IMR-90 (cell line): ENCODE data around the gene DSCAML1. TPM values are rescaled to one million over a fixed set of nuclear protein-coding genes. Genes with fewer than 3 reads are reported as not detected.

ENCODE experiments used
- ATAC-seq: fragments of 200-7000 bp; cut with Tn5 transposase; 2 replicates; pipeline ENCODE4 v1.9.1; 2020; ENCODE audit warnings: low read depth, mild to moderate bottlenecking, moderate library complexity
- BruUV-seq: library from RNA; stranded (reverse); fragments of 400-500 nt; replicated peaks from 2 replicates; lab custom pipeline; 2021; lab: Mats Ljungman, UMichigan
- CTCF ChIA-PET: fragments of 300-600 bp; formaldehyde crosslinking; extraction: SDS; loops from one replicate; lab custom pipeline; 2021; ENCODE audit warnings: antibody characterized with exemption; lab: Yijun Ruan, JAX
- POLR2A ChIA-PET: fragments of 300-600 bp; sonication (Branson Sonifier 250); formaldehyde crosslinking; loops from one replicate; lab custom pipeline; 2022; ENCODE audit warnings: antibody characterized with exemption; ENCODE audit not compliant: unreplicated experiment; lab: Charles Lee
- DNase-seq: peaks from one replicate; pipeline ENCODE4 v3.0.0; 2013
- H2AFZ ChIP-seq: replicated peaks from 2 replicates; pipeline ENCODE3; 2013; ENCODE audit warnings: low read length, mild to moderate bottlenecking; ENCODE audit not compliant: poor library complexity
- H2AK5ac ChIP-seq: 2 replicates; pipeline ENCODE4 v1.6.1; 2013; ENCODE audit warnings: low read depth, low read length, inconsistent platforms
- H2AK9ac ChIP-seq: replicated peaks from 2 replicates; pipeline ENCODE3; 2013; ENCODE audit warnings: mild to moderate bottlenecking, low read depth, low read length, moderate library complexity; ENCODE audit not compliant: poor library complexity
- H2BK120ac ChIP-seq: 2 replicates; pipeline ENCODE4 v1.6.1; 2013; ENCODE audit warnings: low read depth, low read length, inconsistent platforms
- H2BK15ac ChIP-seq: 3 replicates; pipeline ENCODE4 v1.6.1; 2013; ENCODE audit warnings: low read depth, low read length, inconsistent platforms
- H2BK20ac ChIP-seq: 2 replicates; pipeline ENCODE4 v1.6.1; 2013; ENCODE audit warnings: low read depth, mild to moderate bottlenecking, inconsistent platforms, low read length, moderate library complexity
- H2BK5ac ChIP-seq: 2 replicates; pipeline ENCODE4 v1.6.1; 2013; ENCODE audit warnings: mild to moderate bottlenecking, low read depth, low read length, inconsistent platforms; ENCODE audit not compliant: poor library complexity, severe bottlenecking
- H3K14ac ChIP-seq: replicated peaks from 2 replicates; pipeline ENCODE4 v1.6.1; 2013; ENCODE audit warnings: low read depth, low read length, inconsistent platforms
- H3K18ac ChIP-seq: 2 replicates; pipeline ENCODE4 v1.6.1; 2013; ENCODE audit warnings: low read depth, low read length, control low read depth
- H3K23ac ChIP-seq: 2 replicates; pipeline ENCODE4 v1.6.1; 2013; ENCODE audit warnings: low read depth, low read length, inconsistent platforms
- H3K27ac ChIP-seq: 2 replicates; pipeline ENCODE4 v1.5.1; 2013; ENCODE audit warnings: mild to moderate bottlenecking, control low read depth, low read length; ENCODE audit not compliant: insufficient read depth
- H3K27me3 ChIP-seq: 2 replicates; pipeline ENCODE4 v1.6.1; 2013; ENCODE audit warnings: low read length; ENCODE audit not compliant: control insufficient read depth, insufficient read depth
- H3K36me3 ChIP-seq: 2 replicates; pipeline ENCODE4 v1.6.1; 2013; ENCODE audit warnings: low read length, mixed read lengths; ENCODE audit not compliant: control insufficient read depth, insufficient read depth
- H3K4ac ChIP-seq: 2 replicates; pipeline ENCODE4 v1.6.1; 2013; ENCODE audit warnings: low read depth, low read length, inconsistent platforms
- H3K4me1 ChIP-seq: 2 replicates; pipeline ENCODE4 v1.6.1; 2013; ENCODE audit warnings: low read length, mixed read lengths; ENCODE audit not compliant: control insufficient read depth, insufficient read depth
- H3K4me2 ChIP-seq: 2 replicates; pipeline ENCODE4 v1.6.1; 2013; ENCODE audit warnings: low read depth, mild to moderate bottlenecking, control low read depth, low read length, moderate library complexity
- H3K4me3 ChIP-seq: 2 replicates; pipeline ENCODE4 v1.5.1; 2013; ENCODE audit warnings: low read depth, mild to moderate bottlenecking, control low read depth, low read length, moderate library complexity; ENCODE audit not compliant: insufficient read depth
- H3K56ac ChIP-seq: 2 replicates; pipeline ENCODE4 v1.6.1; 2013; ENCODE audit warnings: low read length, inconsistent platforms; ENCODE audit not compliant: insufficient read depth; ENCODE audit errors: extremely low read depth
- H3K79me1 ChIP-seq, 2 experiments: 2 replicates each; pipeline ENCODE4 v1.6.1; 2013; ENCODE audit warnings: low read length in 2 of 2, inconsistent platforms in 1 of 2, low read depth in 1 of 2
- H3K9ac ChIP-seq: 2 replicates; pipeline ENCODE4 v1.6.1; 2013; ENCODE audit warnings: low read depth, low read length, control low read depth
- H3K9me1 ChIP-seq: 2 replicates; pipeline ENCODE4 v1.6.1; 2013; ENCODE audit warnings: low read length, inconsistent platforms; ENCODE audit not compliant: insufficient read depth
- H3K9me3 ChIP-seq: 2 replicates; pipeline ENCODE4 v1.6.1; 2013; ENCODE audit warnings: low read length; ENCODE audit not compliant: control insufficient read depth, insufficient read depth
- H4K20me1 ChIP-seq: 2 replicates; pipeline ENCODE4 v1.6.1; 2013; ENCODE audit warnings: low read length, inconsistent platforms; ENCODE audit not compliant: insufficient read depth
- H4K5ac ChIP-seq: 2 replicates; pipeline ENCODE4 v1.6.1; 2013; ENCODE audit warnings: mild to moderate bottlenecking, low read depth, low read length, control low read depth
- H4K8ac ChIP-seq, 2 experiments: 2 replicates each; pipeline ENCODE4 v1.6.1; 2013; ENCODE audit warnings: low read depth in 2 of 2, low read length in 2 of 2, control low read depth in 1 of 2, inconsistent platforms in 1 of 2
- H4K91ac ChIP-seq: 2 replicates; pipeline ENCODE4 v1.6.1; 2013; ENCODE audit warnings: low read depth, low read length, inconsistent platforms; ENCODE audit not compliant: insufficient read depth
- BHLHE40 ChIP-seq: fragments of 150-350 bp; IDR thresholded peaks from 2 replicates; pipeline ENCODE4 v1.6.1; 2016; ENCODE audit warnings: mild to moderate bottlenecking, low read depth, low read length
- CEBPB ChIP-seq: IDR thresholded peaks from 2 replicates; pipeline ENCODE4 v1.6.1; 2012; ENCODE audit warnings: low read depth, low read length, improper control_type of control experiment
- CHD1 ChIP-seq: IDR thresholded peaks from 2 replicates; pipeline ENCODE4 v1.6.1; 2012; ENCODE audit warnings: low read depth, low read length, improper control_type of control experiment
- ELK1 ChIP-seq: fragments of 150-350 bp; IDR thresholded peaks from 2 replicates; pipeline ENCODE4 v1.6.1; 2016; ENCODE audit warnings: low read depth, mild to moderate bottlenecking, low read length, moderate library complexity, borderline replicate concordance
- FOS ChIP-seq: fragments of 150-350 bp; IDR thresholded peaks from 2 replicates; pipeline ENCODE4 v1.6.1; 2016; ENCODE audit warnings: low read depth, low read length
- MAFK ChIP-seq: IDR thresholded peaks from 2 replicates; pipeline ENCODE4 v1.6.1; 2012; ENCODE audit warnings: low read depth, low read length, improper control_type of control experiment
- MAZ ChIP-seq: IDR thresholded peaks from 2 replicates; pipeline ENCODE4 v1.6.1; 2012; ENCODE audit warnings: low read depth, mild to moderate bottlenecking, low read length, improper control_type of control experiment, moderate library complexity, borderline replicate concordance
- MXI1 ChIP-seq: IDR thresholded peaks from 2 replicates; pipeline ENCODE4 v1.6.1; 2012; ENCODE audit warnings: low read depth, mild to moderate bottlenecking, low read length, moderate library complexity, borderline replicate concordance
- NFE2L2 ChIP-seq: fragments of 150-350 bp; IDR thresholded peaks from 2 replicates; pipeline ENCODE4 v1.6.1; 2016; ENCODE audit warnings: low read depth, mild to moderate bottlenecking, low read length
- POLR2A ChIP-seq: IDR thresholded peaks from 2 replicates; pipeline ENCODE4 v1.6.1; 2012; ENCODE audit warnings: mild to moderate bottlenecking, low read depth, low read length
- RAD21 ChIP-seq: IDR thresholded peaks from 2 replicates; pipeline ENCODE4 v1.6.1; 2012; ENCODE audit warnings: low read length, improper control_type of control experiment
- RCOR1 ChIP-seq: IDR thresholded peaks from 2 replicates; pipeline ENCODE4 v1.6.1; 2012; ENCODE audit warnings: mild to moderate bottlenecking, low read length, improper control_type of control experiment; ENCODE audit not compliant: insufficient replicate concordance
- RFX5 ChIP-seq: IDR thresholded peaks from 2 replicates; pipeline ENCODE4 v1.8.0; 2012; ENCODE audit warnings: low read depth, mild to moderate bottlenecking, low read length, moderate library complexity
- SMC3 ChIP-seq: fragments of 150-350 bp; IDR thresholded peaks from 2 replicates; pipeline ENCODE4 v1.6.1; 2016; ENCODE audit warnings: low read depth, mild to moderate bottlenecking, antibody characterized with exemption, low read length, moderate library complexity
- WGBS, 2 experiments: methylation state at CpG; one replicate each; pipeline versions ENCODE4 v1.1.5 to v1.1.7; 2013; ENCODE audit warnings: missing lambda C conversion rate in 2 of 2; ENCODE audit not compliant: insufficient read length in 1 of 2; ENCODE audit errors: extremely low coverage in 2 of 2; 5-methylcytosine and 5-hydroxymethylcytosine counted together
- dilution Hi-C: fragments of 300-500 bp; cut with HindIII; formaldehyde crosslinking; loops from one replicate; pipeline ENCODE4 v1.14.3; 2018; ENCODE audit warnings: low sequenced_read_pairs; ENCODE audit not compliant: unreplicated experiment
- in situ Hi-C: fragments of 300-500 bp; cut with MboI; formaldehyde crosslinking; loops from 3 replicates; pipeline ENCODE4 v1.14.3; 2019; ENCODE audit warnings: low sequenced_read_pairs, inconsistent platforms, mixed read lengths
- intact Hi-C: fragments of 100-400 bp; cut with micrococcal nuclease; formaldehyde crosslinking; loops from 2 replicates; pipeline ENCODE4 v1.10.0; 2022
- polyA plus RNA-seq, 3 experiments: library from polyadenylated mRNA; depleted of rRNA; stranded (reverse); fragments of >200 nt; gene quantifications; 2 replicates each; pipeline ENCODE4 v1.2.3, GENCODE V29; 2012; ENCODE audit warnings: low replicate concordance in 1 of 3
- total RNA-seq: library from RNA; depleted of rRNA; stranded (reverse); fragments of >200 nt; gene quantifications from 2 replicates; pipeline ENCODE4 v1.2.3, GENCODE V29; 2012
- TF ChIP-seq, protein P1 (sequence below): fragments of 150-350 bp; IDR thresholded peaks from 2 replicates; pipeline ENCODE4 v1.6.1; 2017; ENCODE audit warnings: mild to moderate bottlenecking, antibody characterized with exemption, low read length, low read depth
- TF ChIP-seq, protein P2 (sequence below): conservative IDR thresholded peaks from 2 replicates; pipeline ENCODE4 v1.5.1; 2012; ENCODE audit warnings: mild to moderate bottlenecking, low read depth, low read length, improper control_type of control experiment

DSCAML1 gene
- total and polyA plus RNA-seq, 2 of the 4 experiments (the other 2 are of a cell fraction): not detected

GRCh38 chr11:117594721-117595120 is 202.3 kb downstream of the DSCAML1 start:
- H4K20me1 ChIP-seq: no peaks in the 10 kb centered on the region
- WGBS, 2 experiments: no CpG with 5 or more reads among the region's 1 CpG
- H3K4me3 ChIP-seq: no peak overlapping the region
- H4K8ac ChIP-seq: no peak overlapping the region
- H3K27me3 ChIP-seq: peaks cover 7% of the 10 kb centered on the region
- no peak overlapping the region for H2AFZ ChIP-seq
- no peaks in the 10 kb centered on the region for H3K9me3 ChIP-seq
- dilution Hi-C loops: no loop called here
- ATAC-seq (no peak), DNase-seq (no peak)
- ChIA-PET POLR2A (no interaction called here), CTCF (no interaction called here)
- H2BK120ac ChIP-seq: no peak overlapping the region
- in situ Hi-C loops: no loop called here
- H4K91ac ChIP-seq: no peak overlapping the region
- H3K4me1 ChIP-seq: no peaks in the 10 kb centered on the region
- H3K27ac ChIP-seq: no peak overlapping the region
- no peak overlapping the region for H2BK5ac ChIP-seq
- H3K14ac ChIP-seq: no peak overlapping the region
- H3K56ac ChIP-seq: no peak overlapping the region
- no peak overlapping the region for H2BK15ac ChIP-seq
- no peak overlapping the region for H2AK9ac ChIP-seq
- TF ChIP-seq FOS (no peak), MXI1 (no peak), BHLHE40 (no peak), MAZ (no peak), POLR2A (no peak), RFX5 (no peak), RAD21 (no peak), CHD1 (no peak), SMC3 (no peak), RCOR1 (no peak), ELK1 (no peak), MAFK (no peak), CEBPB (no peak), NFE2L2 (no peak)
- TF ChIP-seq, protein P1, sequence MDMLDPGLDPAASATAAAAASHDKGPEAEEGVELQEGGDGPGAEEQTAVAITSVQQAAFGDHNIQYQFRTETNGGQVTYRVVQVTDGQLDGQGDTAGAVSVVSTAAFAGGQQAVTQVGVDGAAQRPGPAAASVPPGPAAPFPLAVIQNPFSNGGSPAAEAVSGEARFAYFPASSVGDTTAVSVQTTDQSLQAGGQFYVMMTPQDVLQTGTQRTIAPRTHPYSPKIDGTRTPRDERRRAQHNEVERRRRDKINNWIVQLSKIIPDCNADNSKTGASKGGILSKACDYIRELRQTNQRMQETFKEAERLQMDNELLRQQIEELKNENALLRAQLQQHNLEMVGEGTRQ: no peak
- TF ChIP-seq, protein P2, sequence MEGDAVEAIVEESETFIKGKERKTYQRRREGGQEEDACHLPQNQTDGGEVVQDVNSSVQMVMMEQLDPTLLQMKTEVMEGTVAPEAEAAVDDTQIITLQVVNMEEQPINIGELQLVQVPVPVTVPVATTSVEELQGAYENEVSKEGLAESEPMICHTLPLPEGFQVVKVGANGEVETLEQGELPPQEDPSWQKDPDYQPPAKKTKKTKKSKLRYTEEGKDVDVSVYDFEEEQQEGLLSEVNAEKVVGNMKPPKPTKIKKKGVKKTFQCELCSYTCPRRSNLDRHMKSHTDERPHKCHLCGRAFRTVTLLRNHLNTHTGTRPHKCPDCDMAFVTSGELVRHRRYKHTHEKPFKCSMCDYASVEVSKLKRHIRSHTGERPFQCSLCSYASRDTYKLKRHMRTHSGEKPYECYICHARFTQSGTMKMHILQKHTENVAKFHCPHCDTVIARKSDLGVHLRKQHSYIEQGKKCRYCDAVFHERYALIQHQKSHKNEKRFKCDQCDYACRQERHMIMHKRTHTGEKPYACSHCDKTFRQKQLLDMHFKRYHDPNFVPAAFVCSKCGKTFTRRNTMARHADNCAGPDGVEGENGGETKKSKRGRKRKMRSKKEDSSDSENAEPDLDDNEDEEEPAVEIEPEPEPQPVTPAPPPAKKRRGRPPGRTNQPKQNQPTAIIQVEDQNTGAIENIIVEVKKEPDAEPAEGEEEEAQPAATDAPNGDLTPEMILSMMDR: no peak
- no peak overlapping the region for H3K4me2 ChIP-seq
- H2BK20ac ChIP-seq: no peak overlapping the region
- H2AK5ac ChIP-seq: no peak overlapping the region
- H3K79me1 ChIP-seq: no peaks in the 10 kb centered on the region
- intact Hi-C loops: no loop called here
- BruUV-seq: no TSS peak
- no peak overlapping the region for H4K5ac ChIP-seq
- H3K36me3 ChIP-seq: no peaks in the 10 kb centered on the region
- H3K23ac ChIP-seq: no peak overlapping the region
- no peak overlapping the region for H3K9ac ChIP-seq
- no peaks in the 10 kb centered on the region for H3K9me1 ChIP-seq
- H3K4ac ChIP-seq: no peak overlapping the region
- no peak overlapping the region for H3K18ac ChIP-seq
